SK-N-SH treated with all-trans-retinoic acid at 6 μM for 48 hours (cell line): Measurements from ENCODE around the gene ALMS1.

Source experiments
- ATAC-seq: fragments of 200-7000 bp; cut with Tn5 transposase; 3 replicates; pipeline ENCODE4 v1.9.1; 2020; ENCODE audit warnings: mild to moderate bottlenecking, moderate library complexity
- ARNTL ChIP-seq: fragments of 450-650 bp; formaldehyde crosslinking; IDR thresholded peaks from 2 replicates; pipeline ENCODE4 v1.5.0; 2020; ENCODE audit warnings: low read depth, mild to moderate bottlenecking, moderate library complexity, borderline replicate concordance
- BACH2 ChIP-seq: fragments of 250-450 bp; sonication (Bioruptor Pico); IDR thresholded peaks from 2 replicates; pipeline ENCODE4 v1.9.0; 2021; ENCODE audit warnings: mild to moderate bottlenecking, borderline replicate concordance
- CSDC2 ChIP-seq: fragments of 250-450 bp; sonication (Bioruptor Pico); IDR thresholded peaks from 2 replicates; pipeline ENCODE4 v1.5.0; 2020; ENCODE audit warnings: mild to moderate bottlenecking, moderate library complexity
- ISL1 ChIP-seq: fragments of 250-450 bp; sonication (Bioruptor Pico); IDR thresholded peaks from 2 replicates; pipeline ENCODE4 v2.1.2; 2022; ENCODE audit warnings: mild to moderate bottlenecking, moderate library complexity
- OSR1 ChIP-seq: fragments of 250-450 bp; sonication (Bioruptor Pico); IDR thresholded peaks from 2 replicates; pipeline ENCODE4 v1.8.0; 2022; ENCODE audit warnings: moderate library complexity, mild to moderate bottlenecking, inconsistent platforms
- PPARA ChIP-seq: fragments of 250-450 bp; sonication (Bioruptor Pico); IDR thresholded peaks from 2 replicates; pipeline ENCODE4 v1.5.0; 2020; ENCODE audit warnings: mild to moderate bottlenecking, borderline replicate concordance
- RARB ChIP-seq: fragments of 250-450 bp; sonication (Bioruptor Pico); IDR thresholded peaks from 2 replicates; pipeline ENCODE4 v1.8.0; 2021; ENCODE audit warnings: mild to moderate bottlenecking, moderate library complexity
- SNAI2 ChIP-seq: fragments of 250-450 bp; sonication (Bioruptor Pico); IDR thresholded peaks from 2 replicates; pipeline ENCODE4 v1.5.0; 2020; ENCODE audit warnings: mild to moderate bottlenecking, moderate library complexity
- TCF4 ChIP-seq: fragments of 250-450 bp; sonication (Bioruptor Pico); IDR thresholded peaks from 2 replicates; pipeline ENCODE4 v1.8.0; 2021; ENCODE audit warnings: mild to moderate bottlenecking, moderate library complexity, borderline replicate concordance
- TOX ChIP-seq: fragments of 250-450 bp; sonication (Bioruptor Pico); IDR thresholded peaks from 2 replicates; pipeline ENCODE4 v1.8.0; 2021; ENCODE audit warnings: mild to moderate bottlenecking, moderate library complexity, borderline replicate concordance
- ZFP3 ChIP-seq: fragments of 250-450 bp; sonication (Bioruptor Pico); IDR thresholded peaks from 2 replicates; pipeline ENCODE4 v1.5.0; 2020; ENCODE audit warnings: mild to moderate bottlenecking, moderate library complexity
- ZNF565 ChIP-seq: fragments of 450-650 bp; formaldehyde crosslinking; conservative IDR thresholded peaks from 2 replicates; pipeline ENCODE4 v1.5.0; 2020; ENCODE audit warnings: low read depth, mild to moderate bottlenecking, moderate library complexity
- ZNF70 ChIP-seq: fragments of 450-650 bp; formaldehyde crosslinking; IDR thresholded peaks from 2 replicates; pipeline ENCODE4 v1.5.0; 2020; ENCODE audit warnings: mild to moderate bottlenecking, moderate library complexity
- ZNF8 ChIP-seq: fragments of 450-650 bp; formaldehyde crosslinking; IDR thresholded peaks from 2 replicates; pipeline ENCODE4 v1.5.0; 2020; ENCODE audit warnings: mild to moderate bottlenecking, moderate library complexity
- TF ChIP-seq, protein P1 (sequence below): fragments of 250-450 bp; sonication (Bioruptor Pico); IDR thresholded peaks from 2 replicates; pipeline ENCODE4 v1.8.0; 2021; ENCODE audit warnings: low read depth, mild to moderate bottlenecking, moderate library complexity, borderline replicate concordance
- TF ChIP-seq, protein P2 (sequence below): fragments of 250-450 bp; sonication (Bioruptor Pico); IDR thresholded peaks from 2 replicates; pipeline ENCODE4 v1.5.1; 2021; ENCODE audit warnings: mild to moderate bottlenecking, moderate library complexity
- TF ChIP-seq, protein P3 (sequence below): fragments of 250-450 bp; sonication (Bioruptor Pico); IDR thresholded peaks from 2 replicates; pipeline ENCODE4 v1.8.0; 2020; ENCODE audit warnings: mild to moderate bottlenecking, moderate library complexity, borderline replicate concordance
- TF ChIP-seq, protein P4 (sequence below): fragments of 250-450 bp; sonication (Bioruptor Pico); IDR thresholded peaks from 2 replicates; pipeline ENCODE4 v1.5.0; 2020; ENCODE audit warnings: mild to moderate bottlenecking, moderate library complexity

The ALMS1 gene

DNA sequence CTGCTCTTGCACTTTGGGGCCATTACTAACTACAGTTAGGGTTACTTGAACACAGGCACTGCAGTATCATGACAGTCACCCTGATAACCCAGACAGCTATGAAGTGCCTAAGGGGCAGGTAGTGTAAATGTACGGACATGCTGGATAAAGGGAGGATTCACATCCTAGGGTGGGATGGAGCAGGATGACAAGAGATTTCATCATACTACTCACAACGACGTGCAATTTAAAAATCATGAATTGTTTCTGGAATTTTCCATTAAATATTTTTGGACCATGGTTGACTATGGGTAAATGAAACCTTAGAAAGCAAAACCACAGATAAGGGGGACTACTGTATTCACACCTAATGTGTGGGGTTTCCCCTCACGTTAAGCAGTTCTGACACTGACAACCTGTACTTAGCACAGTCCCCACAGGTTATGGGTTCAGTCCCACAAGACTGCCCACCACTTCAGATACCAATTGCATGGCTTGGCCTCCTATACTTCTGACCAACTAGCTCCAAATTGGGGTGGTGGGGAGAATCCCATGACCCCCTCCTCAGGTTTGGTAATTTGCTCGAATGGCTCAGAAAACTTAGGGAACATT lies 180.7 kb downstream of the ALMS1 start (continued):
- TF ChIP-seq, protein P1, sequence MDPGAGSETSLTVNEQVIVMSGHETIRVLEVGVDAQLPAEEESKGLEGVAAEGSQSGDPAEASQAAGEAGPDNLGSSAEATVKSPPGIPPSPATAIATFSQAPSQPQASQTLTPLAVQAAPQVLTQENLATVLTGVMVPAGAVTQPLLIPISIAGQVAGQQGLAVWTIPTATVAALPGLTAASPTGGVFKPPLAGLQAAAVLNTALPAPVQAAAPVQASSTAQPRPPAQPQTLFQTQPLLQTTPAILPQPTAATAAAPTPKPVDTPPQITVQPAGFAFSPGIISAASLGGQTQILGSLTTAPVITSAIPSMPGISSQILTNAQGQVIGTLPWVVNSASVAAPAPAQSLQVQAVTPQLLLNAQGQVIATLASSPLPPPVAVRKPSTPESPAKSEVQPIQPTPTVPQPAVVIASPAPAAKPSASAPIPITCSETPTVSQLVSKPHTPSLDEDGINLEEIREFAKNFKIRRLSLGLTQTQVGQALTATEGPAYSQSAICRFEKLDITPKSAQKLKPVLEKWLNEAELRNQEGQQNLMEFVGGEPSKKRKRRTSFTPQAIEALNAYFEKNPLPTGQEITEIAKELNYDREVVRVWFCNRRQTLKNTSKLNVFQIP (CRISPR knock-in tag) = no peak
- TF ChIP-seq ISL1 (CRISPR knock-in tag) (no peak), ZNF565 (CRISPR knock-in tag) (no peak), RARB (CRISPR knock-in tag) (no peak), OSR1 (no peak), ZFP3 (CRISPR knock-in tag) (no peak)
- TF ChIP-seq, protein P2, sequence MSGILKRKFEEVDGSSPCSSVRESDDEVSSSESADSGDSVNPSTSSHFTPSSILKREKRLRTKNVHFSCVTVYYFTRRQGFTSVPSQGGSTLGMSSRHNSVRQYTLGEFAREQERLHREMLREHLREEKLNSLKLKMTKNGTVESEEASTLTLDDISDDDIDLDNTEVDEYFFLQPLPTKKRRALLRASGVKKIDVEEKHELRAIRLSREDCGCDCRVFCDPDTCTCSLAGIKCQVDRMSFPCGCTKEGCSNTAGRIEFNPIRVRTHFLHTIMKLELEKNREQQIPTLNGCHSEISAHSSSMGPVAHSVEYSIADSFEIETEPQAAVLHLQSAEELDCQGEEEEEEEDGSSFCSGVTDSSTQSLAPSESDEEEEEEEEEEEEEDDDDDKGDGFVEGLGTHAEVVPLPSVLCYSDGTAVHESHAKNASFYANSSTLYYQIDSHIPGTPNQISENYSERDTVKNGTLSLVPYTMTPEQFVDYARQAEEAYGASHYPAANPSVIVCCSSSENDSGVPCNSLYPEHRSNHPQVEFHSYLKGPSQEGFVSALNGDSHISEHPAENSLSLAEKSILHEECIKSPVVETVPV (CRISPR knock-in tag) = no peak
- TF ChIP-seq, all 23 proteins: peak for 0

DNA sequence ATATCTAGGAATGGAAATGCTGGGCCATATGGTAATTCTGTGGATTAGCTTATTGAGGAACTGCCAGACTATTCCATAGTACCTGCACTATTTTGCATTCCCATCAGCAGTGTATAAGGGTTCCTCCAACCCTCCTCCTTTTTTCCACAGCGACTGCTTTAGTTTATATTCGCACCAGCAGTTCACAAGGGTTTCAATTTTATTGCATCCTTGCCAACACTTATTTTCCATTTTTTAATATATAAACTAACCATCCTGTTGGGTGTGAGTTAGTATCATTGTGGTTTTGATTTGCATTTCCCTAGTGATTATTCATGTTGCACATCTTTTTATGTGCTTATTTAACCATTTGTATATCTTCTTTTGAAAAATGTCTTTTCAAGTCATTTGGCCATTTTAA lies 189.6 kb downstream of the ALMS1 start:
- TF ChIP-seq, protein P3, sequence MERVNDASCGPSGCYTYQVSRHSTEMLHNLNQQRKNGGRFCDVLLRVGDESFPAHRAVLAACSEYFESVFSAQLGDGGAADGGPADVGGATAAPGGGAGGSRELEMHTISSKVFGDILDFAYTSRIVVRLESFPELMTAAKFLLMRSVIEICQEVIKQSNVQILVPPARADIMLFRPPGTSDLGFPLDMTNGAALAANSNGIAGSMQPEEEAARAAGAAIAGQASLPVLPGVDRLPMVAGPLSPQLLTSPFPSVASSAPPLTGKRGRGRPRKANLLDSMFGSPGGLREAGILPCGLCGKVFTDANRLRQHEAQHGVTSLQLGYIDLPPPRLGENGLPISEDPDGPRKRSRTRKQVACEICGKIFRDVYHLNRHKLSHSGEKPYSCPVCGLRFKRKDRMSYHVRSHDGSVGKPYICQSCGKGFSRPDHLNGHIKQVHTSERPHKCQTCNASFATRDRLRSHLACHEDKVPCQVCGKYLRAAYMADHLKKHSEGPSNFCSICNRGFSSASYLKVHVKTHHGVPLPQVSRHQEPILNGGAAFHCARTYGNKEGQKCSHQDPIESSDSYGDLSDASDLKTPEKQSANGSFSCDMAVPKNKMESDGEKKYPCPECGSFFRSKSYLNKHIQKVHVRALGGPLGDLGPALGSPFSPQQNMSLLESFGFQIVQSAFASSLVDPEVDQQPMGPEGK (CRISPR knock-in tag) = no peak
- TF ChIP-seq ARNTL (CRISPR knock-in tag) = no peak
- no peak for TF ChIP-seq TOX (CRISPR knock-in tag)
- TF ChIP-seq, protein P1 (CRISPR knock-in tag) = no peak
- TF ChIP-seq, protein P4, sequence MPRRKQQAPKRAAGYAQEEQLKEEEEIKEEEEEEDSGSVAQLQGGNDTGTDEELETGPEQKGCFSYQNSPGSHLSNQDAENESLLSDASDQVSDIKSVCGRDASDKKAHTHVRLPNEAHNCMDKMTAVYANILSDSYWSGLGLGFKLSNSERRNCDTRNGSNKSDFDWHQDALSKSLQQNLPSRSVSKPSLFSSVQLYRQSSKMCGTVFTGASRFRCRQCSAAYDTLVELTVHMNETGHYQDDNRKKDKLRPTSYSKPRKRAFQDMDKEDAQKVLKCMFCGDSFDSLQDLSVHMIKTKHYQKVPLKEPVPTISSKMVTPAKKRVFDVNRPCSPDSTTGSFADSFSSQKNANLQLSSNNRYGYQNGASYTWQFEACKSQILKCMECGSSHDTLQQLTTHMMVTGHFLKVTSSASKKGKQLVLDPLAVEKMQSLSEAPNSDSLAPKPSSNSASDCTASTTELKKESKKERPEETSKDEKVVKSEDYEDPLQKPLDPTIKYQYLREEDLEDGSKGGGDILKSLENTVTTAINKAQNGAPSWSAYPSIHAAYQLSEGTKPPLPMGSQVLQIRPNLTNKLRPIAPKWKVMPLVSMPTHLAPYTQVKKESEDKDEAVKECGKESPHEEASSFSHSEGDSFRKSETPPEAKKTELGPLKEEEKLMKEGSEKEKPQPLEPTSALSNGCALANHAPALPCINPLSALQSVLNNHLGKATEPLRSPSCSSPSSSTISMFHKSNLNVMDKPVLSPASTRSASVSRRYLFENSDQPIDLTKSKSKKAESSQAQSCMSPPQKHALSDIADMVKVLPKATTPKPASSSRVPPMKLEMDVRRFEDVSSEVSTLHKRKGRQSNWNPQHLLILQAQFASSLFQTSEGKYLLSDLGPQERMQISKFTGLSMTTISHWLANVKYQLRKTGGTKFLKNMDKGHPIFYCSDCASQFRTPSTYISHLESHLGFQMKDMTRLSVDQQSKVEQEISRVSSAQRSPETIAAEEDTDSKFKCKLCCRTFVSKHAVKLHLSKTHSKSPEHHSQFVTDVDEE = no peak
- no peak for TF ChIP-seq CSDC2 (CRISPR knock-in tag)

DNA sequence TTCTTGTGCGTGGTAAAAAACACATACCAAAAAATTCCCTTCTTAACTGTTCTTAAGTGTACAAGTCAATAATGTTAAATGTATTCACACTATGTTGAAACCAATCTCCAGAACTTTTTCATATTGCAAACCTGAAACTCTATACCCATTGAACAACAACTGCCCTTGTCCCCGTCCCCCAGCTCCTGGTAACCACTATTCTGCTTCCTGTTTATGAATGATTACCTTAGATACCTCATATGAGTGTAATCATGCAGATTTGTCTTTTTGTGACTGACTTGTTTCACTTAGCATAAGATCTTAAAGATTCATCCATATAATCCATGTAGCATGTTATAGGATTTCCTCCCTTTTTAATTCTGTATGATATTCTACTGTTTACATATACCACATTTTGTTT lies 196.7 kb downstream of the ALMS1 start:
- ATAC-seq = no peak
- no peak for TF ChIP-seq TOX (CRISPR knock-in tag)
- TF ChIP-seq PPARA = no peak
- TF ChIP-seq, protein P4 = no peak
- TF ChIP-seq, protein P1 (CRISPR knock-in tag) = no peak
- TF ChIP-seq, protein P3 (CRISPR knock-in tag) = no peak
- TF ChIP-seq ZNF565 (CRISPR knock-in tag) = no peak
- TF ChIP-seq TCF4 (CRISPR knock-in tag) = no peak
- no peak for TF ChIP-seq ZFP3 (CRISPR knock-in tag)
- no peak for TF ChIP-seq SNAI2 (CRISPR knock-in tag)
- TF ChIP-seq, protein P2 (CRISPR knock-in tag) = no peak
- TF ChIP-seq ZNF70 (CRISPR knock-in tag) = no peak
- no peak for TF ChIP-seq BACH2 (CRISPR knock-in tag)
- TF ChIP-seq ZNF8 = no peak

More for the DNA sequence above, 189.6 kb downstream of the ALMS1 start:
- no peak for ATAC-seq
